Sigmoid colon (tissue), 7 donors: ENCODE measurements around the gene NEK4. TPM values are rescaled to one million over a fixed set of nuclear protein-coding genes. Genes with fewer than 3 reads are reported as not detected.

Source experiments
- DNase-seq: peaks from one replicate; pipeline ENCODE4 v3.0.0-alpha.2; 2019
- H3K27ac ChIP-seq, 4 donors: fragments of 200-600 bp; sonication (generic); one replicate each; pipeline ENCODE4 v1.5.1; 2016 to 2019; ENCODE audit warnings: mild to moderate bottlenecking in 1 of 4
- H3K27me3 ChIP-seq, 3 donors: fragments of 200-600 bp; sonication (generic); one replicate each; pipeline ENCODE4 v1.5.1; 2019; ENCODE audit warnings: mild to moderate bottlenecking in 1 of 3
- H3K36me3 ChIP-seq, 4 donors: fragments of 200-600 bp; sonication (generic); one replicate each; pipeline ENCODE4 v1.5.1; 2016 to 2019
- H3K4me1 ChIP-seq, 4 donors: fragments of 200-600 bp; sonication (generic); one replicate each; pipeline ENCODE4 v1.5.1; 2017 to 2019
- H3K4me3 ChIP-seq, 4 donors: fragments of 200-600 bp; sonication (generic); one replicate each; pipeline ENCODE4 v1.5.1; 2017 to 2019; ENCODE audit warnings: mild to moderate bottlenecking in 2 of 4, moderate library complexity in 1 of 4
- H3K9me3 ChIP-seq, 4 donors: fragments of 200-600 bp in 3 of 4; sonication (generic) in 3 of 4; one replicate each; pipeline versions ENCODE4 v1.5.1 to v1.6.1; 2013 to 2019
- CTCF ChIP-seq, 4 experiments: fragments of 450-650 bp in 3 of 4; fragments of 200-600 bp in 1 of 4; IDR thresholded peaks; one replicate each; pipeline ENCODE4 v1.5.1; 2016 to 2019; ENCODE audit warnings: antibody characterized with exemption in 4 of 4, mild to moderate bottlenecking in 3 of 4, moderate library complexity in 2 of 4
- EP300 ChIP-seq, 4 donors: sonication (generic); formaldehyde crosslinking; IDR thresholded peaks; one replicate each; pipeline ENCODE4 v1.6.1; 2017; ENCODE audit warnings: antibody characterized with exemption in 4 of 4
- POLR2A ChIP-seq, 2 donors: fragments of 450-650 bp; IDR thresholded peaks; one replicate each; pipeline ENCODE4 v1.6.1; 2016; ENCODE audit warnings: antibody characterized with exemption in 2 of 2, mild to moderate bottlenecking in 2 of 2, moderate library complexity in 2 of 2
- POLR2AphosphoS5 ChIP-seq, 4 donors: sonication (generic); formaldehyde crosslinking; IDR thresholded peaks; one replicate each; pipeline ENCODE4 v1.6.1; 2017; ENCODE audit warnings: antibody characterized with exemption in 4 of 4
- WGBS, 2 donors: extraction: QIAGEN DNeasy Blood & Tissue Kit; methylation state at CpG; one replicate each; pipeline ENCODE4 v1.1.7; 2013; 5-methylcytosine and 5-hydroxymethylcytosine counted together
- intact Hi-C: fragments of 100-400 bp; cut with DNase I; formaldehyde crosslinking; loops from one replicate; pipeline ENCODE4 v1.15.1; 2023
- polyA plus RNA-seq, 3 donors: library from polyadenylated mRNA; stranded (reverse); fragments of 200-250 nt; gene quantifications; one replicate each; pipeline ENCODE4 v1.2.3, GENCODE V29; 2013
- total RNA-seq, 4 donors: library from RNA; depleted of rRNA; stranded (reverse); fragments of >200 nt; gene quantifications; one replicate each; pipeline ENCODE4 v1.1.0, GENCODE V29; 2016
- donor health status: healthy with polysubstance abuse.
- donor health status: Bipolar disorder and iron deficiency.
- donor health status: healthy.

Gene NEK4
- total and polyA plus RNA-seq, 7 donors, result 7.4 to 19.4 (median 17.1) TPM

- no peak for DNase-seq
- Histone ChIP-seq H3K36me3 (peaks cover 5 to 39% (median 11%) of the 10 kb centered on the region in 4 donors), H3K4me1 (peaks cover 0 to 23% (median 16%) of the 10 kb centered on the region in 4 donors), H3K4me3 (no peak overlapping the region), H3K27ac (no peak overlapping the region), H3K9me3 (no peaks in the 10 kb centered on the region), H3K27me3 (no peaks in the 10 kb centered on the region)
- TF ChIP-seq CTCF (IDR thresholded peaks at IDR 0.05) (no peak), EP300 (IDR thresholded peaks at IDR 0.05) (no peak), POLR2A (IDR thresholded peaks at IDR 0.05) (no peak), POLR2AphosphoS5 (IDR thresholded peaks at IDR 0.05) (no peak)
- WGBS, 2 donors, result 77 to 83% methylated on average over 2 of the region's 2 CpGs
- intact Hi-C loops, result no loop called here
Observed at GRCh38 chr3:52710512-52710911, 60.2 kb downstream of the NEK4 start.

- TF ChIP-seq CTCF (IDR thresholded peaks at IDR 0.05) (no peak), POLR2AphosphoS5 (IDR thresholded peaks at IDR 0.05) (no peak), POLR2A (IDR thresholded peaks at IDR 0.05) (no peak), EP300 (IDR thresholded peaks at IDR 0.05) (no peak)
- H3K27me3 ChIP-seq, result no peaks in the 10 kb centered on the region
- peaks cover 0 to 41% (median 31%) of the 10 kb centered on the region in 4 donors for H3K4me1 ChIP-seq
- H3K9me3 ChIP-seq, result no peaks in the 10 kb centered on the region
- no peak overlapping the region for H3K27ac ChIP-seq
- H3K4me3 ChIP-seq, result no peak overlapping the region
- intact Hi-C loops, result loop anchor here (5.0 kb wide), 1 partner anchor 170 kb away; the partner anchor contains the start of gene UQCC5
- peaks cover 5 to 38% (median 11%) of the 10 kb centered on the region in 4 donors for H3K36me3 ChIP-seq
- no peak for DNase-seq
- WGBS, 2 donors, result 53 to 80% methylated on average over 4 of the region's 4 CpGs
Observed at GRCh38 chr3:52707585-52707984, 63.2 kb downstream of the NEK4 start.

- Histone ChIP-seq H3K9me3 (no peaks in the 10 kb centered on the region), H3K4me3 (peak within 1 kb of the TSS; percentile 63 to 84 (median 68)), H3K4me1 (peaks cover 0 to 42% (median 33%) of the 10 kb centered on the region in 4 donors), H3K36me3 (peaks cover 5 to 24% (median 11%) of the 10 kb centered on the region in 4 donors), H3K27ac (peak within 1 kb of the TSS; percentile 86 to 91 (median 88)), H3K27me3 (no peaks in the 10 kb centered on the region)
- TF ChIP-seq POLR2A (IDR thresholded peaks at IDR 0.05) (peak; percentile 53 to 63), CTCF (IDR thresholded peaks at IDR 0.05) (no peak), EP300 (IDR thresholded peaks at IDR 0.05) (no peak), POLR2AphosphoS5 (IDR thresholded peaks at IDR 0.05) (peak; percentile 76 to 90 (median 88))
- intact Hi-C loops, result loop anchor here (1.0 to 5.0 kb wide), 2 partner anchors 20 to 169 kb away; partner anchors contain the start of genes GNL3 and UQCC5
- DNase-seq, result peak; percentile 89
- 0% methylated on average over 94 of the region's 94 CpGs for WGBS, 2 donors
Observed at GRCh38 chr3:52705688-52706686, 64.8 kb downstream of the NEK4 start, which contains the start of the genes GLT8D1 and SPCS1. GLT8D1 (minus strand) TSS chr3:52705791; CDS start chr3:52700460, 5,331 bp downstream. SPCS1 (plus strand) TSS chr3:52706106; CDS start chr3:52706247, 141 bp downstream.

GRCh38 chr3:52705438-52705687 lies 65.4 kb downstream of the NEK4 start:
- Histone ChIP-seq H3K9me3 (no peaks in the 10 kb centered on the region), H3K4me3 (peak overlapping the region; percentile 63 to 84 (median 68)), H3K36me3 (peaks cover 5 to 21% (median 11%) of the 10 kb centered on the region in 4 donors), H3K4me1 (peaks cover 0 to 42% (median 33%) of the 10 kb centered on the region in 4 donors), H3K27me3 (no peaks in the 10 kb centered on the region), H3K27ac (peak overlapping the region; percentile 86 to 91 (median 88))
- DNase-seq, result no peak
- TF ChIP-seq POLR2AphosphoS5 (IDR thresholded peaks at IDR 0.05) (no peak), POLR2A (IDR thresholded peaks at IDR 0.05) (no peak), EP300 (IDR thresholded peaks at IDR 0.05) (no peak), CTCF (IDR thresholded peaks at IDR 0.05) (no peak)
- intact Hi-C loops, result loop anchor here (1.0 to 5.0 kb wide), 2 partner anchors 19 to 168 kb away; partner anchors contain the start of genes GNL3 and UQCC5
- 1% methylated on average over 25 of the region's 25 CpGs for WGBS, 2 donors
